Esophagus muscularis mucosa (tissue), 4 donors: ENCODE data around the gene TANGO2. TPM values are rescaled to one million over a fixed set of nuclear protein-coding genes. Genes with fewer than 3 reads are reported as not detected.

Experiments
- DNase-seq: peaks from one replicate; pipeline ENCODE4 v3.0.0-alpha.2; 2017; ENCODE audit errors: extremely low spot score
- H3K27ac ChIP-seq, 4 donors: fragments of 200-600 bp; sonication (generic); replicated peaks in 1 of 4; 1 replicate in 3 of 4; 2 replicates in 1 of 4; pipeline ENCODE4 v1.5.1; 2016 to 2019; ENCODE audit warnings: mild to moderate bottlenecking in 1 of 4
- H3K27me3 ChIP-seq, 4 donors: fragments of 200-600 bp; sonication (generic); one replicate each; pipeline versions ENCODE4 v1.5.1 to v1.6.0; 2016 to 2019
- H3K36me3 ChIP-seq, 4 donors: fragments of 200-600 bp; sonication (generic); one replicate each; pipeline ENCODE4 v1.5.1; 2016 to 2019
- H3K4me1 ChIP-seq, 4 donors: fragments of 200-600 bp; sonication (generic); one replicate each; pipeline ENCODE4 v1.5.1; 2016 to 2019
- H3K4me3 ChIP-seq, 4 donors: fragments of 200-600 bp; sonication (generic); 1 replicate in 2 of 4; 2 replicates in 2 of 4; pipeline ENCODE4 v1.5.1; 2016 to 2019; ENCODE audit warnings: mild to moderate bottlenecking in 4 of 4, moderate library complexity in 1 of 4
- H3K9me3 ChIP-seq, 4 donors: fragments of 200-600 bp; sonication (generic); 1 replicate in 3 of 4; 2 replicates in 1 of 4; pipeline ENCODE4 v1.5.1; 2016 to 2019
- EP300 ChIP-seq: sonication (generic); formaldehyde crosslinking; IDR thresholded peaks from one replicate; pipeline ENCODE4 v1.6.1; 2017; ENCODE audit warnings: antibody characterized with exemption
- POLR2A ChIP-seq: fragments of 450-650 bp; IDR thresholded peaks from one replicate; pipeline ENCODE4 v1.6.1; 2017; ENCODE audit warnings: antibody characterized with exemption, moderate library complexity, mild to moderate bottlenecking, low read depth
- POLR2AphosphoS5 ChIP-seq, 2 donors: sonication (generic); formaldehyde crosslinking; IDR thresholded peaks; one replicate each; pipeline ENCODE4 v1.6.1; 2017; ENCODE audit warnings: antibody characterized with exemption in 2 of 2
- WGBS: methylation state at CpG from one replicate; pipeline ENCODE4 v1.1.5; 2018; 5-methylcytosine and 5-hydroxymethylcytosine counted together
- intact Hi-C: fragments of 100-400 bp; cut with DNase I; formaldehyde crosslinking; loops from one replicate; pipeline ENCODE4 v1.15.1; 2023
- total RNA-seq, 4 donors: library from RNA; depleted of rRNA; stranded (reverse); fragments of >200 nt; gene quantifications; one replicate each; pipeline versions ENCODE4 v1.1.0 to v1.2.1, GENCODE V29; 2016
- TF ChIP-seq, protein P1 (sequence below), 3 experiments: fragments of 200-600 bp in 2 of 3; fragments of 450-650 bp in 1 of 3; sonication (generic) in 2 of 3; IDR thresholded peaks; one replicate each; pipeline ENCODE4 v1.5.1; 2017 to 2019; ENCODE audit warnings: antibody characterized with exemption in 3 of 3, mild to moderate bottlenecking in 2 of 3, moderate library complexity in 1 of 3

Gene TANGO2
- total RNA-seq, 4 donors from 2014 or later: 37.1 to 44.4 (median 42.3) TPM

DNA sequence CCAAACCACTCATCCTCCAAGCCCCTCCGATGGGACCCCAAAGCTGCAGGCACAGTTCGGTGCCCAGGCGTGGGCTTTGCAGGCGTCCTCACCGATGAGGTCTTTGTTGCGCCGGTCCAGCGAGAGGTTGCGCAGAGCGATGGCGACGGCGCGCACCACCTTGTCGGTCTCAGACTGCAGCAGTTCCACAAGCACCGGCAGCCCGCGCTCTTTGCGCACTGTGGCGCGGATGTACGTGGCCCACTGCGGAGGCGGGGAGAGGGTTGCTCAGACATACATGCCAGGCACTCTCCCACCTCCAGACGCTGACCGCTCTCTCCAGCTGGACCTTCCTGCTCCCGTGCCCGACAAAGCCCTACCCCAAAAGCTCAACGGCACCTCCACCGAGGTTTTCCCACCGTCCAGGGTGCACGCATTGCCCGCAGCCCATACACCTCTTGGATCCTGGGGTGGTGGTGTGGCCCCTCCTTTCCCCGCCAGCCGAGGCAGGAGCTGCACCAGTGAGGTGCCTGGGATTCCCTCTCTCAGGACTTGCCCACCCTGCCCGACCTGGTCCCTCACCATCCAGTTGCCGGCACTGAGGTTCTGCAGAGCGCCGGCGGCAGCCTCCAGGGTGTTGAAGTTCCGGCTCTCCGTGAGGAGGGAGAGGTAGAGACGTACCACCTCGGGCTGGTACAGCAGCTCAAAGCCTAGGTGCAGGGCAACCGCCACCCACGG, 47.2 kb upstream of the TANGO2 start:
- Histone ChIP-seq H3K36me3 (peaks cover 13 to 71% (median 68%) of the 10 kb centered on the region in 4 donors), H3K4me1 (peaks cover 0 to 37% (median 25%) of the 10 kb centered on the region in 4 donors), H3K27ac (no peak overlapping the region), H3K4me3 (no peak overlapping the region), H3K27me3 (no peaks in the 10 kb centered on the region), H3K9me3 (no peaks in the 10 kb centered on the region)
- DNase-seq: no peak
- 96% methylated on average over 36 of the region's 46 CpGs for WGBS
- no peak for TF ChIP-seq EP300
- no peak for TF ChIP-seq POLR2AphosphoS5 (IDR thresholded peaks at IDR 0.05)
- no peak for TF ChIP-seq POLR2A
- TF ChIP-seq, protein P1, sequence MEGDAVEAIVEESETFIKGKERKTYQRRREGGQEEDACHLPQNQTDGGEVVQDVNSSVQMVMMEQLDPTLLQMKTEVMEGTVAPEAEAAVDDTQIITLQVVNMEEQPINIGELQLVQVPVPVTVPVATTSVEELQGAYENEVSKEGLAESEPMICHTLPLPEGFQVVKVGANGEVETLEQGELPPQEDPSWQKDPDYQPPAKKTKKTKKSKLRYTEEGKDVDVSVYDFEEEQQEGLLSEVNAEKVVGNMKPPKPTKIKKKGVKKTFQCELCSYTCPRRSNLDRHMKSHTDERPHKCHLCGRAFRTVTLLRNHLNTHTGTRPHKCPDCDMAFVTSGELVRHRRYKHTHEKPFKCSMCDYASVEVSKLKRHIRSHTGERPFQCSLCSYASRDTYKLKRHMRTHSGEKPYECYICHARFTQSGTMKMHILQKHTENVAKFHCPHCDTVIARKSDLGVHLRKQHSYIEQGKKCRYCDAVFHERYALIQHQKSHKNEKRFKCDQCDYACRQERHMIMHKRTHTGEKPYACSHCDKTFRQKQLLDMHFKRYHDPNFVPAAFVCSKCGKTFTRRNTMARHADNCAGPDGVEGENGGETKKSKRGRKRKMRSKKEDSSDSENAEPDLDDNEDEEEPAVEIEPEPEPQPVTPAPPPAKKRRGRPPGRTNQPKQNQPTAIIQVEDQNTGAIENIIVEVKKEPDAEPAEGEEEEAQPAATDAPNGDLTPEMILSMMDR (IDR thresholded peaks at IDR 0.05): no peak
- intact Hi-C loops: loop anchor here (10.0 kb wide), 1 partner anchor 131 kb away; no protein-coding TSS in a partner anchor

DNA sequence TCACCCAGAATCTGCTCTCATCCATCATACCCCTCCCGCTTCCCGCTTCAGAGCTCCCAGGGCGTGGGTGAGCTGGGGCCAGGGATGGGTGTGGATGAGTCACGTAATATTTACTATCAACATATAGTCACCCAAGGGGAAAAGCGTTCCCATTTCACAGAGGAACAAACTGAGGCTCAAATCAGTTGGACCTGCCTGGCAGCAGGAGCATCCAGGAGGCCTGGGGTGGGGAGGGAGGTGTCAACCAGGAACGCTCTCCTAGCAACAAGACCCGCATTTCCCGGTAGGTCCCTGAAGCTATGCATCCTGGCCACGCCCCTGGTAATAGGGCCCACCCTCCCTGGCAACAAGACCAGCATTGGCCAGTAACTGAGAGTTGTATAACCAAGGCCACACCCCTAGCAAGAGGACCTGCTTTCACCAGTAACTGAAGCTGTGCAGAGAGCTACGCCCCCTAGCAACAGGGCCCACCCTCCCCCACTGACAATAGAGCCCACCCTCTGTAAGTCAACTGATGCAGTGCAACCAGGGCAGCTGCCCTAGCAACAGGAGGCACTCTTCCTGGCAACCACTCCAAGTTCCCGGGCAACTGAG, 46.5 kb upstream of the TANGO2 start:
- peaks cover 0 to 37% (median 25%) of the 10 kb centered on the region in 4 donors for H3K4me1 ChIP-seq
- no peak for DNase-seq
- peaks cover 10 to 71% (median 69%) of the 10 kb centered on the region in 4 donors for H3K36me3 ChIP-seq
- TF ChIP-seq POLR2A: no peak
- TF ChIP-seq, protein P1 (IDR thresholded peaks at IDR 0.05): no peak
- no peak for TF ChIP-seq EP300
- no peak for TF ChIP-seq POLR2AphosphoS5 (IDR thresholded peaks at IDR 0.05)
- peak overlapping the region in 2 of 4 donors; percentile 25 to 51 for H3K27ac ChIP-seq
- no peaks in the 10 kb centered on the region for H3K27me3 ChIP-seq
- intact Hi-C loops: loop anchor here (10.0 kb wide), 1 partner anchor 130 kb away; no protein-coding TSS in a partner anchor
- H3K4me3 ChIP-seq: no peak overlapping the region
- WGBS: 60% methylated on average over 11 of the region's 11 CpGs
- no peaks in the 10 kb centered on the region for H3K9me3 ChIP-seq

DNA sequence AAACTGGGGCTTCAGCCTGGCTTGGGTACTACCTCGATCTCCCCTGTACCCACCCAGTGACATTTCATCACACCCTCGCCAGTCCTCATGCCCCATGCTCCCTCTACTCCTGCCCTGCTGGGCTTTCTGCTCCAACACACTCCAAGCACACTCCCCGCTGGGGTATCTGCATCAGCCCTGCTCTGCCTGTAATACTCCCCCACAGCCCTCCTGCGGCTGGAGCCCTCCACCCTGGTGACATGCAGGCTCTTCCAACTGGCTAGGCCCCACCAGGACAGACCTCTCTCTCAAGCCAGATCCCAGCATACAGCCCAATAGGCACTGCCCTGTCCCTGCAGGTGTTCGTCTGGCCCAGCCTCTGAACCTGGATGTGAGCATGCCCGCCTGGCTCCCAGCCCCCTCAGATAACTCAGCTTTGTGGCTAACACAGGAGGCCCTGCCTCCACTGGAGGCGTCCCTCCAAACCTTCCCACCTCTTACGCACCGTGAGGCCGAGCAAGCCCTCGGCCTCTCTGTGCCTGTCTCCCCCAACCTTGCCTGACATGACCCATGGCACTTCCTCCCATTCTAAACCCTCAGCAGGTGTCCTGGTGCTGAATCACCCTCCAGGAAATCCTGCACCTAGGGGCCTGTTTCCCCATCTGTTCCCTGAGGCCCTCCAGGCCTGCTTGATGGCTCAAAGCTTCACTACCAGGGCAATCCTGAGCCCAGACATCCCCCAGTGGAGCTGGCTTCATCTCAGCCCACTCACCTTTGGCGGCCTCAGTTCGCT, 45.8 kb upstream of the TANGO2 start:
- Histone ChIP-seq H3K27ac (peak overlapping the region in 2 of 4 donors; percentile 25 to 51), H3K9me3 (no peaks in the 10 kb centered on the region), H3K27me3 (no peaks in the 10 kb centered on the region), H3K36me3 (peaks cover 16 to 71% (median 69%) of the 10 kb centered on the region in 4 donors), H3K4me3 (no peak overlapping the region), H3K4me1 (peaks cover 0 to 36% (median 25%) of the 10 kb centered on the region in 4 donors)
- intact Hi-C loops: loop anchor here (10.0 kb wide), 1 partner anchor 130 kb away; no protein-coding TSS in a partner anchor
- DNase-seq: no peak
- WGBS: 71% methylated on average over 7 of the region's 13 CpGs
- TF ChIP-seq POLR2AphosphoS5 (IDR thresholded peaks at IDR 0.05) (no peak), EP300 (no peak), POLR2A (no peak)
- TF ChIP-seq, protein P1 (IDR thresholded peaks at IDR 0.05): no peak

DNA sequence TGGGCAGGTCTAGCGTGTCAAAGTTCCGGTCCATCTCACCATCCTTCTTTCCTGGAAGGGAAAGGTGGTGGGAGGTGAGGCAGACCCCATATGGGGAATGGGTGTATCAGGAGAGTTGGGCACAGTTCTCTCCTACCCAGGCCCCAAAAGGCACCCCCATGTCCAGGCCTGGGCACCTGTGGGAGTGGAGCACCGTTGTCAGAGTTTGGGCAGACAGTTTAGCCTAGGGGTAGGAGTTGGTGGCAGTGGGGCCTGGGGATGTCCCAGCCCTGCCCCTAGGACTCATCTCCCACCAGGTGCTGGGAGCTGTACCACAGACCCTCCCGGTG, 45.2 kb upstream of the TANGO2 start:
- Histone ChIP-seq H3K27ac (peak overlapping the region in 2 of 4 donors; percentile 25 to 51), H3K4me3 (no peak overlapping the region)
- DNase-seq: no peak

More for the DNA sequence above, 45.2 kb upstream of the TANGO2 start:
- H3K27me3 ChIP-seq: no peaks in the 10 kb centered on the region
- H3K36me3 ChIP-seq: peaks cover 17 to 74% (median 72%) of the 10 kb centered on the region in 4 donors
- 100% methylated on average over 1 of the region's 4 CpGs for WGBS
- H3K4me1 ChIP-seq: peaks cover 0 to 30% (median 20%) of the 10 kb centered on the region in 4 donors
- intact Hi-C loops: loop anchor here (10.0 kb wide), 1 partner anchor 129 kb away; no protein-coding TSS in a partner anchor
- no peaks in the 10 kb centered on the region for H3K9me3 ChIP-seq
- TF ChIP-seq EP300 (no peak), POLR2AphosphoS5 (IDR thresholded peaks at IDR 0.05) (no peak), POLR2A (no peak)
- TF ChIP-seq, protein P1 (IDR thresholded peaks at IDR 0.05): no peak
